HepG2 (cell line): ENCODE data around the gene CD300LD. TPM values are rescaled to one million over a fixed set of nuclear protein-coding genes. Genes with fewer than 3 reads are reported as not detected.

Experiments used
- ATF7-NPFF ChIP-seq: sonication (generic); formaldehyde crosslinking; IDR thresholded peaks from 2 replicates; pipeline ENCODE4 v1.8.1; 2023; ENCODE audit warnings: mild to moderate bottlenecking, low read depth, missing genetic modification reagents, moderate library complexity
- ATRX ChIP-seq: sonication (generic); formaldehyde crosslinking; IDR thresholded peaks from 2 replicates; pipeline ENCODE4 v1.4.0; 2020; ENCODE audit warnings: missing genetic modification reagents, borderline replicate concordance
- RBAK ChIP-seq: sonication (generic); formaldehyde crosslinking; IDR thresholded peaks from 2 replicates; pipeline ENCODE4 v1.5.1; 2020; ENCODE audit warnings: mild to moderate bottlenecking, missing genetic modification reagents
- SALL2 ChIP-seq: sonication (generic); formaldehyde crosslinking; IDR thresholded peaks from 2 replicates; pipeline ENCODE4 v1.8.1; 2023; ENCODE audit warnings: mild to moderate bottlenecking, missing genetic modification reagents, inconsistent platforms
- ZNF275 ChIP-seq: sonication (generic); formaldehyde crosslinking; IDR thresholded peaks from 2 replicates; pipeline ENCODE4 v1.8.0; 2022; ENCODE audit warnings: missing genetic modification reagents, mild to moderate bottlenecking, inconsistent platforms, borderline replicate concordance
- ZNF30 ChIP-seq: sonication (generic); formaldehyde crosslinking; IDR thresholded peaks from 2 replicates; pipeline ENCODE4 v1.5.0; 2020; ENCODE audit warnings: mild to moderate bottlenecking, missing genetic modification reagents
- ZNF441 ChIP-seq: sonication (generic); formaldehyde crosslinking; IDR thresholded peaks from 2 replicates; pipeline ENCODE4 v1.7.0; 2021; ENCODE audit warnings: missing genetic modification reagents, borderline replicate concordance
- polyA plus RNA-seq, 8 experiments: library from polyadenylated mRNA; depleted of rRNA in 3 of 8; stranded (reverse) in 7 of 8; unstranded in 1 of 8; fragments of >200 nt; fragmentation: Illumina TruSeq in 4 of 8; extraction: Trizol in 4 of 8; gene quantifications; 2 replicates each; pipeline versions ENCODE4 v1.2.1 to v1.2.3, GENCODE V29; 2011 to 2016; ENCODE audit warnings: low read depth in 4 of 8, missing spikeins in 1 of 8, mixed read lengths in 1 of 8; ENCODE audit not compliant: insufficient read depth in 1 of 8
- total RNA-seq, 5 experiments: library from RNA; depleted of rRNA; stranded (reverse); fragments of >200 nt; fragmentation: Illumina TruSeq; extraction: Trizol; gene quantifications; 2 replicates each; pipeline ENCODE4 v1.2.3, GENCODE V29; 2016; ENCODE audit warnings: low read depth in 1 of 5
- TF ChIP-seq, protein P1 (sequence below): sonication (generic); formaldehyde crosslinking; IDR thresholded peaks from 2 replicates; pipeline ENCODE4 v1.5.0; 2020; ENCODE audit warnings: mild to moderate bottlenecking, low read depth, missing genetic modification reagents, borderline replicate concordance
- TF ChIP-seq, protein P2 (sequence below): sonication (generic); formaldehyde crosslinking; IDR thresholded peaks from 2 replicates; pipeline ENCODE4 v1.8.0; 2022; ENCODE audit warnings: low read depth, missing genetic modification reagents
- TF ChIP-seq, protein P3 (sequence below): sonication (generic); formaldehyde crosslinking; conservative IDR thresholded peaks from 2 replicates; pipeline ENCODE4 v1.4.0; 2020; ENCODE audit warnings: mild to moderate bottlenecking, missing genetic modification reagents, moderate library complexity

Gene CD300LD
- total and polyA plus RNA-seq, 2 of the 13 experiments (the other 11 are each of a cell fraction or from before 2014, with no cell fraction given), result not detected

DNA sequence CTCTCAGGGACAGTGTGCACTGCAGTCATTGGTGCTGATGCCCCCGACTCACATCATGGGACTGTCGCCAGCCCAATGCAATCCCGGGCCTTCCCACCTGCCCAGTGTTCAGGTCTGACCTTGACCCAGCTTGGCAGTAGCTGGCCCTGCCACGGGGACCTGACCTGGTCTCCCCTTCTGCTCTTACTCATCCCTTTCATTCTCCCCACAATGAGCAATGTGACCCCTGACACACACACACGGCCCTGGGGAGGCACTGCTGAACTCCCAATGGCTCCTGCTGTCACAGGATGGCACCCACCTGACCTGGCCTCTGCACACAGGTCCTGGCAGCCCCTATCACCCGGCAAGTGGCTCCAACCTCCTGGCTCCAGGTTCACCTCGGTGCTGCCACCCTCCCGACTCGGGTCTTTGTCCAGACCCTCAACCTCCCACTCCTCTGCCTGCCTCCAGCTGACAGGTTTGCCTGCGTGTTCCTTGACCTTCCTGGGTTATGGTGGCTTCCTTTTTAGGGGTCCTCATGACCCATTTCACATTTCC, 52.7 kb downstream of the CD300LD start (continued):
- TF ChIP-seq ATRX (CRISPR knock-in tag) (no peak), ZNF30 (no peak), RBAK (CRISPR knock-in tag) (no peak), ZNF441 (CRISPR knock-in tag) (no peak), SALL2 (no peak), ZNF275 (CRISPR knock-in tag) (no peak), ATF7-NPFF (CRISPR knock-in tag) (no peak)
- TF ChIP-seq, protein P1, sequence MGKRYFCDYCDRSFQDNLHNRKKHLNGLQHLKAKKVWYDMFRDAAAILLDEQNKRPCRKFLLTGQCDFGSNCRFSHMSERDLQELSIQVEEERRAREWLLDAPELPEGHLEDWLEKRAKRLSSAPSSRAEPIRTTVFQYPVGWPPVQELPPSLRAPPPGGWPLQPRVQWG (CRISPR knock-in tag), result no peak
- TF ChIP-seq, protein P2, sequence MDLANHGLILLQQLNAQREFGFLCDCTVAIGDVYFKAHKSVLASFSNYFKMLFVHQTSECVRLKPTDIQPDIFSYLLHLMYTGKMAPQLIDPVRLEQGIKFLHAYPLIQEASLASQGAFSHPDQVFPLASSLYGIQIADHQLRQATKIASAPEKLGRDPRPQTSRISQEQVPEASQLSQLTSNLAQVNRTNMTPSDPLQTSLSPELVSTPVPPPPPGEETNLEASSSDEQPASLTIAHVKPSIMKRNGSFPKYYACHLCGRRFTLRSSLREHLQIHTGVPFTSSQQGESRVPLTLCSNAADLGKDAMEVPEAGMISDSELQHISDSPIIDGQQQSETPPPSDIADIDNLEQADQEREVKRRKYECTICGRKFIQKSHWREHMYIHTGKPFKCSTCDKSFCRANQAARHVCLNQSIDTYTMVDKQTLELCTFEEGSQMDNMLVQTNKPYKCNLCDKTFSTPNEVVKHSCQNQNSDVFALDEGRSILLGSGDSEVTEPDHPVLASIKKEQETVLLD (CRISPR knock-in tag), result no peak
- TF ChIP-seq, protein P3, sequence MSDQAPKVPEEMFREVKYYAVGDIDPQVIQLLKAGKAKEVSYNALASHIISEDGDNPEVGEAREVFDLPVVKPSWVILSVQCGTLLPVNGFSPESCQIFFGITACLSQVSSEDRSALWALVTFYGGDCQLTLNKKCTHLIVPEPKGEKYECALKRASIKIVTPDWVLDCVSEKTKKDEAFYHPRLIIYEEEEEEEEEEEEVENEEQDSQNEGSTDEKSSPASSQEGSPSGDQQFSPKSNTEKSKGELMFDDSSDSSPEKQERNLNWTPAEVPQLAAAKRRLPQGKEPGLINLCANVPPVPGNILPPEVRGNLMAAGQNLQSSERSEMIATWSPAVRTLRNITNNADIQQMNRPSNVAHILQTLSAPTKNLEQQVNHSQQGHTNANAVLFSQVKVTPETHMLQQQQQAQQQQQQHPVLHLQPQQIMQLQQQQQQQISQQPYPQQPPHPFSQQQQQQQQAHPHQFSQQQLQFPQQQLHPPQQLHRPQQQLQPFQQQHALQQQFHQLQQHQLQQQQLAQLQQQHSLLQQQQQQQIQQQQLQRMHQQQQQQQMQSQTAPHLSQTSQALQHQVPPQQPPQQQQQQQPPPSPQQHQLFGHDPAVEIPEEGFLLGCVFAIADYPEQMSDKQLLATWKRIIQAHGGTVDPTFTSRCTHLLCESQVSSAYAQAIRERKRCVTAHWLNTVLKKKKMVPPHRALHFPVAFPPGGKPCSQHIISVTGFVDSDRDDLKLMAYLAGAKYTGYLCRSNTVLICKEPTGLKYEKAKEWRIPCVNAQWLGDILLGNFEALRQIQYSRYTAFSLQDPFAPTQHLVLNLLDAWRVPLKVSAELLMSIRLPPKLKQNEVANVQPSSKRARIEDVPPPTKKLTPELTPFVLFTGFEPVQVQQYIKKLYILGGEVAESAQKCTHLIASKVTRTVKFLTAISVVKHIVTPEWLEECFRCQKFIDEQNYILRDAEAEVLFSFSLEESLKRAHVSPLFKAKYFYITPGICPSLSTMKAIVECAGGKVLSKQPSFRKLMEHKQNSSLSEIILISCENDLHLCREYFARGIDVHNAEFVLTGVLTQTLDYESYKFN (CRISPR knock-in tag), result no peak
